ENCODE data around the gene RAP2B. TPM values are rescaled to one million over a fixed set of nuclear protein-coding genes. Genes with fewer than 3 reads are reported as not detected.

The RAP2B gene
- total and polyA plus RNA-seq, 2 of the 13 experiments (the other 11 are each of a cell fraction or from before 2014, with no cell fraction given), result 6.4 to 7.1 TPM

DNA sequence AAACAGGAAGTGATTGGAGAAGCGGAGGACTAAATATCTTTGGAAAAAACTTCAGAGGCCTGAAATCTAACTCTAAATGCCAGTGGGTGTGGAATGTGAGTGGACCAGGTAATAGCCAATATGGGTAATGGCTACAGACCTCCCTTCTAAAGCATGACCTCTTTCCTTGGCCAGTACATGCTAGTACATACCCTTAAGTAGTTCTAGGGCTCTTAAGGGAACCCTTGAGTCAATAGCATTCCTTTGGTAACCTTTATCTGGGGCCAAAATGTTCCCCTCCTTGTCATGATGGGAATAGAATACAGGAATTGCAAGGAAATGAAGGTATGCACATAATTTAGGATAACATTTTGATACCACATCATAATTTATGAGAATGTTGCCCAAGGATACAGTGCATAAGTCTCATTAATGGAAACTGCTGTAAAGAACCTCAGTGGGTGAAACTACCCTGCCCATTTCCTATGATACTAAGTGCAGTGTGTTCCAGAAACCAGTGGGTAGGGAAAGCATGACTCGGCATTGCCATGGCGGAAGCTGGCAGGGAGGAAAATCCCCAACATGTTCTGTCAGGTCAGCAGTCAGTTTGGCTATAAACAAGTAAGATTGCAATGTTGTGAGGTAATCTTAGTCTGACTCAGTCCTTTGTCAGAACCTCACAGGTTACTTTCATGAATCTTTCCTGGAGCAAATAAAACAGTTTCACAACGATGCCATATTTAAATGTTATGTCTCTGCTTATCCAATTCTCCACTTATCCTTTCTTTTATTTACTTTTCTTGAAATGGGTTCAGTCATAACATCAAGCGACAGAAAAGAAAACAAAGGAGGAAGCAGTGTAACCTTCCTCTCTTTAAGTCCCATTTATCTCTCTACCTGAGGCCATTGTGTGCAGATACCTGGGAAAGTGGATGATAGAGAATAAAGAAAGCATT is 23.5 kb upstream of the RAP2B start (continued):
- TF ChIP-seq, protein P1, sequence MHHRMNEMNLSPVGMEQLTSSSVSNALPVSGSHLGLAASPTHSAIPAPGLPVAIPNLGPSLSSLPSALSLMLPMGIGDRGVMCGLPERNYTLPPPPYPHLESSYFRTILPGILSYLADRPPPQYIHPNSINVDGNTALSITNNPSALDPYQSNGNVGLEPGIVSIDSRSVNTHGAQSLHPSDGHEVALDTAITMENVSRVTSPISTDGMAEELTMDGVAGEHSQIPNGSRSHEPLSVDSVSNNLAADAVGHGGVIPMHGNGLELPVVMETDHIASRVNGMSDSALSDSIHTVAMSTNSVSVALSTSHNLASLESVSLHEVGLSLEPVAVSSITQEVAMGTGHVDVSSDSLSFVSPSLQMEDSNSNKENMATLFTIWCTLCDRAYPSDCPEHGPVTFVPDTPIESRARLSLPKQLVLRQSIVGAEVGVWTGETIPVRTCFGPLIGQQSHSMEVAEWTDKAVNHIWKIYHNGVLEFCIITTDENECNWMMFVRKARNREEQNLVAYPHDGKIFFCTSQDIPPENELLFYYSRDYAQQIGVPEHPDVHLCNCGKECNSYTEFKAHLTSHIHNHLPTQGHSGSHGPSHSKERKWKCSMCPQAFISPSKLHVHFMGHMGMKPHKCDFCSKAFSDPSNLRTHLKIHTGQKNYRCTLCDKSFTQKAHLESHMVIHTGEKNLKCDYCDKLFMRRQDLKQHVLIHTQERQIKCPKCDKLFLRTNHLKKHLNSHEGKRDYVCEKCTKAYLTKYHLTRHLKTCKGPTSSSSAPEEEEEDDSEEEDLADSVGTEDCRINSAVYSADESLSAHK (CRISPR knock-in tag; IDR thresholded peaks at IDR 0.05; ENCODE audit: borderline replicate concordance), result no peak
- no peak for TF ChIP-seq USF2 (IDR thresholded peaks at IDR 0.05; ENCODE audit: low read depth, low read length)
- no peak for TF ChIP-seq USF2 (CRISPR knock-in tag; IDR thresholded peaks at IDR 0.05; ENCODE audit: borderline replicate concordance)
- peak; percentile 90 for TF ChIP-seq JUND (CRISPR knock-in tag; IDR thresholded peaks at IDR 0.05)
- TF ChIP-seq ZNF75D (CRISPR knock-in tag; IDR thresholded peaks at IDR 0.05; ENCODE audit: borderline replicate concordance), result no peak
- peak; percentile 90 for TF ChIP-seq NFIC (IDR thresholded peaks at IDR 0.05; ENCODE audit: low read length)
- no peak for TF ChIP-seq ZNF678 (CRISPR knock-in tag; IDR thresholded peaks at IDR 0.05)
- no peak for TF ChIP-seq GLMP (CRISPR knock-in tag; IDR thresholded peaks at IDR 0.05; ENCODE audit: borderline replicate concordance)
- TF ChIP-seq ZNF83 (CRISPR knock-in tag; IDR thresholded peaks at IDR 0.05; ENCODE audit: borderline replicate concordance), result no peak
- no peak for TF ChIP-seq ZNF562 (CRISPR knock-in tag; IDR thresholded peaks at IDR 0.05; ENCODE audit: borderline replicate concordance)
- TF ChIP-seq SOX5 (CRISPR knock-in tag; IDR thresholded peaks at IDR 0.05; ENCODE audit: borderline replicate concordance), result peak; percentile 95
- TF ChIP-seq, protein P2, sequence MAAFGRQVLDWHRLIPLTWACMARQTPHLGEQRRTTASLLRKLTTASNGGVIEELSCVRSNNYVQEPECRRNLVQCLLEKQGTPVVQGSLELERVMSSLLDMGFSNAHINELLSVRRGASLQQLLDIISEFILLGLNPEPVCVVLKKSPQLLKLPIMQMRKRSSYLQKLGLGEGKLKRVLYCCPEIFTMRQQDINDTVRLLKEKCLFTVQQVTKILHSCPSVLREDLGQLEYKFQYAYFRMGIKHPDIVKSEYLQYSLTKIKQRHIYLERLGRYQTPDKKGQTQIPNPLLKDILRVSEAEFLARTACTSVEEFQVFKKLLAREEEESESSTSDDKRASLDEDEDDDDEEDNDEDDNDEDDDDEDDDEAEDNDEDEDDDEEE (CRISPR knock-in tag; IDR thresholded peaks at IDR 0.05), result no peak
- TF ChIP-seq SUZ12 (IDR thresholded peaks at IDR 0.05; ENCODE audit: low read depth, low read length), result no peak
- TF ChIP-seq, protein P3, sequence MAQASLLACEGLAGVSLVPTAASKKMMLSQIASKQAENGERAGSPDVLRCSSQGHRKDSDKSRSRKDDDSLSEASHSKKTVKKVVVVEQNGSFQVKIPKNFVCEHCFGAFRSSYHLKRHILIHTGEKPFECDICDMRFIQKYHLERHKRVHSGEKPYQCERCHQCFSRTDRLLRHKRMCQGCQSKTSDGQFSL (CRISPR knock-in tag; IDR thresholded peaks at IDR 0.05), result no peak
- no peak for TF ChIP-seq ZNF354B (CRISPR knock-in tag; IDR thresholded peaks at IDR 0.05)
- no peak for TF ChIP-seq NR0B2 (CRISPR knock-in tag; IDR thresholded peaks at IDR 0.05)
- TF ChIP-seq, protein P4, sequence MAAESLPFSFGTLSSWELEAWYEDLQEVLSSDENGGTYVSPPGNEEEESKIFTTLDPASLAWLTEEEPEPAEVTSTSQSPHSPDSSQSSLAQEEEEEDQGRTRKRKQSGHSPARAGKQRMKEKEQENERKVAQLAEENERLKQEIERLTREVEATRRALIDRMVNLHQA (CRISPR knock-in tag; IDR thresholded peaks at IDR 0.05), result peak; percentile 51; the same call in 1 of the 2 replicates
- TF ChIP-seq NAIF1 (CRISPR knock-in tag; IDR thresholded peaks at IDR 0.05; ENCODE audit: borderline replicate concordance), result no peak
- TF ChIP-seq ZNF597 (CRISPR knock-in tag; IDR thresholded peaks at IDR 0.05), result no peak
